Nephron progenitor cell (in vitro differentiated cells): Measurements from ENCODE around the gene VPS39.

ENCODE experiments used
- DNase-seq: peaks from one replicate; pipeline ENCODE4 v3.0.0; 2021
- H3K27ac Mint-ChIP-seq: 2 replicates; pipeline ENCODE4 v1.8.0; 2021; ENCODE audit warnings: mild to moderate bottlenecking, moderate library complexity, mixed read lengths
- H3K27me3 Mint-ChIP-seq: 2 replicates; pipeline ENCODE4 v1.8.0; 2021; ENCODE audit warnings: mild to moderate bottlenecking, low read depth, mixed read lengths; ENCODE audit not compliant: poor library complexity
- H3K36me3 Mint-ChIP-seq: 2 replicates; pipeline ENCODE4 v1.8.0; 2021; ENCODE audit warnings: low read depth, mixed read lengths
- H3K4me1 Mint-ChIP-seq: 2 replicates; pipeline ENCODE4 v1.8.0; 2021; ENCODE audit warnings: mixed read lengths
- H3K4me3 Mint-ChIP-seq: 2 replicates; pipeline ENCODE4 v1.8.0; 2021; ENCODE audit warnings: mild to moderate bottlenecking, moderate library complexity, mixed read lengths
- H3K9me3 Mint-ChIP-seq: 2 replicates; pipeline ENCODE4 v1.8.0; 2021; ENCODE audit warnings: mild to moderate bottlenecking, moderate library complexity, mixed read lengths
- TF ChIP-seq, protein P1 (sequence below): fragments of 200-600 bp; sonication (generic); IDR thresholded peaks from 2 replicates; pipeline ENCODE4 v1.5.0; 2021; ENCODE audit warnings: antibody characterized with exemption

Gene VPS39

DNA sequence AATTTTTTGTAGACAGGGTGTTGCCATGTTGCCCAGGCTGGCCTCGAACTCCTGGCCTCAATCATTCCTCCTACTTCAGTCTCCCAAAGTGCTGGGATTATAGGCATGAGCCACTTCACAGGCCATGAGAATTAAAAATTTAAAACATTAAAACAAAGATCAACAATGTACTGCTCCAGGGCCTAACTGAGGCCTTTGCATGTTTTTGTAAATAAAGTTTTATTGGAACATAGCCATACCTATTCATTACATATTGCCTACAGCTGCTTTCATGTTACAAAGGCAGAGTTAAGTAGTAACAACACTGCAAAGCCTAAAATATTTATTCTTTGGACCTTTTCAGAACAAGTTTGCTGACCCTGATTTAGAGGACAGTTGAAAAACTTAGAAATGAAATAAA is 9.6 kb downstream of the VPS39 start:
- H3K36me3 Mint-ChIP-seq: peaks cover 66% of the 10 kb centered on the region

DNA sequence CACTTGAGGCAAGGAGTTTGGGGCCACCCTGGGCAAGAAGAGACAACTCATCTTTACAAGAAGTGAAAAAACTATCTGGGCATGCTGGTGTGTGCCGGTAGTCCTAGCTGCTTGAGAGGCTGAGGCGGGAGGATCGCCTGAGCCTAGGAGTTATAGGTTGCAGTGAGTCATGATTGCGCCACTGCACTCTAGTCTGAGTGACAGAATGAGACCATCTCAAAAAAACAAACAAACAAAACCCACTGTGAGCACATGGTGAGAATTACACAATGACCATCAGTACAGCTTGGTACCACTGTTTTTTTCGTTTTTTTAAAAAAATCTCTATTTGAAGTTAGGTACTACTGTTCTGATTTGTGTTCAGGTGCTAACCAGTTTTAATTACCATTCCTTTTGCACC is 13.6 kb downstream of the VPS39 start:
- Mint-ChIP-seq H3K27ac (no peak overlapping the region), H3K36me3 (peaks cover 67% of the 10 kb centered on the region), H3K9me3 (peaks cover 22% of the 10 kb centered on the region), H3K4me3 (no peak overlapping the region), H3K27me3 (no peaks in the 10 kb centered on the region), H3K4me1 (no peaks in the 10 kb centered on the region)
- TF ChIP-seq, protein P1, sequence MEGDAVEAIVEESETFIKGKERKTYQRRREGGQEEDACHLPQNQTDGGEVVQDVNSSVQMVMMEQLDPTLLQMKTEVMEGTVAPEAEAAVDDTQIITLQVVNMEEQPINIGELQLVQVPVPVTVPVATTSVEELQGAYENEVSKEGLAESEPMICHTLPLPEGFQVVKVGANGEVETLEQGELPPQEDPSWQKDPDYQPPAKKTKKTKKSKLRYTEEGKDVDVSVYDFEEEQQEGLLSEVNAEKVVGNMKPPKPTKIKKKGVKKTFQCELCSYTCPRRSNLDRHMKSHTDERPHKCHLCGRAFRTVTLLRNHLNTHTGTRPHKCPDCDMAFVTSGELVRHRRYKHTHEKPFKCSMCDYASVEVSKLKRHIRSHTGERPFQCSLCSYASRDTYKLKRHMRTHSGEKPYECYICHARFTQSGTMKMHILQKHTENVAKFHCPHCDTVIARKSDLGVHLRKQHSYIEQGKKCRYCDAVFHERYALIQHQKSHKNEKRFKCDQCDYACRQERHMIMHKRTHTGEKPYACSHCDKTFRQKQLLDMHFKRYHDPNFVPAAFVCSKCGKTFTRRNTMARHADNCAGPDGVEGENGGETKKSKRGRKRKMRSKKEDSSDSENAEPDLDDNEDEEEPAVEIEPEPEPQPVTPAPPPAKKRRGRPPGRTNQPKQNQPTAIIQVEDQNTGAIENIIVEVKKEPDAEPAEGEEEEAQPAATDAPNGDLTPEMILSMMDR: no peak
- DNase-seq: no peak

More for the DNA sequence above, 9.6 kb downstream of the VPS39 start:
- TF ChIP-seq, protein P1: no peak
- H3K27ac Mint-ChIP-seq: no peak overlapping the region
- DNase-seq: no peak
- H3K4me1 Mint-ChIP-seq: no peaks in the 10 kb centered on the region
- peaks cover 22% of the 10 kb centered on the region for H3K9me3 Mint-ChIP-seq
- no peak overlapping the region for H3K4me3 Mint-ChIP-seq
- H3K27me3 Mint-ChIP-seq: no peaks in the 10 kb centered on the region

DNA sequence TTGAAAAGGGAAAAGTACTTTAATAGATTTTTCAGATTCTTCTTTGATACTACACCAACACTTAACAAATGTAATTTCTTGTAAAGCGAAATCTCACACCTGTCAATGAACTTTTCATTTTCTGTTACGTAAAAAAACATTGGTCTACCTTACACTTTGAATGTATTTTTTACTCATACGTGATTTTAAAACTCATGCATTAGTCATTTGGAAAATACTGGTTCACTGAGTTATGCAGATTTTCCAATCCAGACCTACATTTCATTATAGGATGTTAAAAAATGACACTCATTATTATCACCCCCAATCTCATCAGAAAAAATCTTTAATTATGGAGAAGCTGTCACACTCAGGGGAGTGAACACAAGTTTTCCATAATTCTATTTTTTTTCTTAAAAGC is 14.7 kb downstream of the VPS39 start:
- Mint-ChIP-seq H3K36me3 (peaks cover 65% of the 10 kb centered on the region), H3K9me3 (peaks cover 22% of the 10 kb centered on the region), H3K27ac (no peak overlapping the region), H3K4me1 (no peaks in the 10 kb centered on the region), H3K4me3 (no peak overlapping the region), H3K27me3 (no peaks in the 10 kb centered on the region)
- DNase-seq: no peak
- TF ChIP-seq, protein P1: no peak

DNA sequence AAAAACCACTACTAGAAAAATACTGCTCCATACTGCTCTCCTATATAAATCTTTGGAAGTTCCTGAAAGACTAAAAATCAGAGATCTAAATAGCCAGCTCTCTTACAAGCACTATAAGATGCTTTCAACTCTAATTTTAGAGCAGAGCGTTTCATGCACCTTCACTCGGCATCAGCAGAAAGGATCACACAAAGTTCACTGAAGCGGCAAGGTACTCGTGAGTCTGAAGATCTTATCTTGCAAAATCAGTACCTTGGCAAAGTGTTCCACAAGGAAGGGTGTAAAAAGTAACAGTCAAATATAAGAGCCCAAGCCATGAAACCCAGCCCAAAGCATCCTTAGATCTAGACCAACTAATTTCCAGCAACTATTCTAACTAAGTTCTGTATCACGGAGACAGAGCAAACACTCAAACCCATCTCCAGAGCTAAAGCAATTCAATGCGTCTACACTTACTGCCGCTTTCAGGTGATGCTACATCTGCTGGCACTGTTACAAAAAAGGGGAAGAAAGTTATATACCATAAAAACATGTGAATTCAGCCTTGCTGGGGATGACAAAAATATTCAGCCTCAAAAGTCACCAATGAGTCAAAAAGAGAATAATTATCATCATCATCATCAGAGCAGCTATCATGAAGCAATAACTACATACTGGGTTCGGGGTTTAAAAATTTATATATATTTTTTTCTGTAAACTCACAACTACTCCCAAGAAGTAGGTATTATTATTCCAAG is 16.3 kb downstream of the VPS39 start:
- Mint-ChIP-seq H3K4me1 (no peaks in the 10 kb centered on the region), H3K27ac (no peak overlapping the region), H3K9me3 (peaks cover 17% of the 10 kb centered on the region), H3K4me3 (no peak overlapping the region), H3K36me3 (peaks cover 66% of the 10 kb centered on the region), H3K27me3 (no peaks in the 10 kb centered on the region)
- TF ChIP-seq, protein P1: no peak
- DNase-seq: no peak

DNA sequence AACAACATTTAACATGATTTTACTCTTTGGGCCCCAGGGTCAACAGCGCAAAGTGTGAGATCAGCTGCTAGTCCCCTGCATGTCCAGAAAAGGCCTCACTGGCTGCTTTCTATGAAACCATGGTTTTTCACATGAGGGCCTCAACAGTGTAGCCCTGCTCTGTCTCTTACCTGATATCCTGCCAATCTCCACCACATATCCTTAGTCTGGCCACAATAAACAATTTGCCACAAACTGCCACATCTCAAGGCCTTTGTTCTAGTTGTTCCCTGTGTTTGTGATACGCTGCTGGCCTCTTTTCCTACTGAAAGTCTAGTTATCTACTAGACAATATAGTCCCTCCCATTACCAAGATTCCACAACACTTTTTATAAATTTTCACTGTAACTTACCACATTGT is 17.7 kb downstream of the VPS39 start:
- Mint-ChIP-seq H3K36me3 (peaks cover 66% of the 10 kb centered on the region), H3K4me1 (no peaks in the 10 kb centered on the region), H3K27me3 (no peaks in the 10 kb centered on the region), H3K27ac (no peak overlapping the region), H3K9me3 (peaks cover 6% of the 10 kb centered on the region), H3K4me3 (no peak overlapping the region)
- TF ChIP-seq, protein P1: no peak
- DNase-seq: no peak

DNA sequence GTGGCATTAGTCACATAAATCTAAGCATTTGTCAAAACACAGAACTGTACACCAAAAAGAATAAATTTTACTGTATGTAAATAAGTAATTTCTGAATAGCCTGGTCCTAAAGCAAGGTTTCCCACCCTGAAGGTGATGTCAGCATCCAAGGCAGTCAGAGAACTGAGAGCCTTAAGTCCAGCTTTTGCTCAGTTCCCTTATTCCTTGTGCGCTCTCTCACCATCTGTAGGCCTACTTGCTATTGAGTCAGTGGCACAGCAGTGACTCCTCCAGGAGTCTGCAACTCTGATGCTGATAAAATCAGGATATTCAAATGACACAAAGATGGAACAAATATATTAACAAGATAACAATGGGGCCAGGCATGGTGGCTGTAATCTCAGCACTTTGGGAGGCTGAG is 22.3 kb downstream of the VPS39 start:
- Mint-ChIP-seq H3K27me3 (no peaks in the 10 kb centered on the region), H3K36me3 (peaks cover 77% of the 10 kb centered on the region), H3K9me3 (no peaks in the 10 kb centered on the region), H3K4me3 (no peak overlapping the region), H3K4me1 (no peaks in the 10 kb centered on the region), H3K27ac (no peak overlapping the region)
- TF ChIP-seq, protein P1: no peak
- DNase-seq: no peak
